HCT116 (cell line): ENCODE results near the gene DCUN1D5. TPM values are rescaled to one million over a fixed set of nuclear protein-coding genes. Genes with fewer than 3 reads are reported as not detected.

Experiments used
- ATAC-seq: fragments of 200-7000 bp; cut with Tn5 transposase; 2 replicates; pipeline ENCODE4 v1.9.1; 2020; ENCODE audit warnings: mild to moderate bottlenecking, moderate library complexity
- BruUV-seq: library from RNA; stranded (reverse); fragments of 400-500 nt; replicated peaks from 2 replicates; lab custom pipeline; 2021; lab: Mats Ljungman, UMichigan
- CTCF ChIA-PET: fragments of 300-600 bp; sonication (Branson Sonifier 250); formaldehyde crosslinking; loops from one replicate; lab custom pipeline; 2021; ENCODE audit warnings: antibody characterized with exemption; lab: Charles Lee
- POLR2A ChIA-PET: fragments of 300-600, 350-600 bp; sonication (Branson Sonifier 250); formaldehyde crosslinking; loops from one replicate; lab custom pipeline; 2021; ENCODE audit warnings: antibody characterized with exemption; lab: Charles Lee
- RAD21 ChIA-PET, 2 experiments: fragments of 300-600 bp; sonication (Branson Sonifier 250); formaldehyde crosslinking; loops; one replicate each; lab custom pipeline; 2023; ENCODE audit warnings: low total read pairs in 2 of 2; ENCODE audit not compliant: uncharacterized antibody in 2 of 2, unreplicated experiment in 2 of 2, low non-redundant PET in 1 of 2; lab: Charles Lee
- DNase-seq: peaks from one replicate; pipeline ENCODE4 v3.0.0-alpha.2; 2010; ENCODE audit warnings: low read depth, low spot score
- H2AFZ ChIP-seq: fragments of 200-600 bp; shearing (Covaris generic), sonication (generic); 2 replicates; pipeline ENCODE4 v1.6.1; 2017; ENCODE audit warnings: low read depth, mixed run types, mixed read lengths, antibody characterized with exemption, low read length; ENCODE audit not compliant: poor library complexity, severe bottlenecking
- H3K27ac ChIP-seq: 2 replicates; pipeline ENCODE4 v1.5.1; 2012; ENCODE audit warnings: low read depth, low read length
- H3K27me3 ChIP-seq: fragments of 200-600 bp; sonication (generic); 2 replicates; pipeline ENCODE4 v1.6.1; 2016; ENCODE audit warnings: mixed run types, low read length, mixed read lengths; ENCODE audit not compliant: insufficient read depth
- H3K36me3 ChIP-seq, 2 experiments: fragments of 200-500 bp in 1 of 2; fragments of 200-600 bp in 1 of 2; sonication (Bioruptor generic) in 1 of 2; sonication (generic) in 1 of 2; 2 replicates each; pipeline versions ENCODE4 v1.5.1 to v1.6.1; 2014 to 2016; ENCODE audit warnings: low read length in 2 of 2, inconsistent platforms in 1 of 2, mixed read lengths in 1 of 2, mixed run types in 1 of 2; ENCODE audit not compliant: insufficient read depth in 2 of 2, control insufficient read depth in 1 of 2
- H3K4me1 ChIP-seq, 2 experiments: fragments of 200-600 bp in 1 of 2; sonication (generic) in 1 of 2; 2 replicates each; pipeline versions ENCODE4 v1.5.1 to v1.6.1; 2012 to 2017; ENCODE audit warnings: low read length in 2 of 2, inconsistent platforms in 1 of 2, mild to moderate bottlenecking in 1 of 2, mixed read lengths in 1 of 2, mixed run types in 1 of 2, moderate library complexity in 1 of 2; ENCODE audit not compliant: insufficient read depth in 2 of 2, control insufficient read depth in 1 of 2
- H3K4me2 ChIP-seq: fragments of 200-600 bp; sonication (generic); 2 replicates; pipeline ENCODE4 v1.6.1; 2017; ENCODE audit warnings: mixed run types, low read length, mixed read lengths
- H3K4me3 ChIP-seq, 2 experiments: fragments of 200-600 bp in 1 of 2; sonication (generic) in 1 of 2; replicated peaks in 1 of 2; 2 replicates each; pipeline ENCODE4 v1.5.1; 2011 to 2016; ENCODE audit warnings: low read length in 2 of 2, control low read depth in 1 of 2, low read depth in 1 of 2, mild to moderate bottlenecking in 1 of 2, mixed read lengths in 1 of 2, mixed run types in 1 of 2
- H3K79me2 ChIP-seq: fragments of 200-600 bp; sonication (generic); 2 replicates; pipeline ENCODE4 v1.6.1; 2017; ENCODE audit warnings: mild to moderate bottlenecking, mixed run types, low read length, moderate library complexity, mixed read lengths; ENCODE audit not compliant: insufficient read depth
- H3K9ac ChIP-seq: fragments of 200-600 bp; sonication (generic); 2 replicates; pipeline ENCODE4 v1.6.1; 2016; ENCODE audit warnings: low read length, mixed read lengths
- H3K9me2 ChIP-seq: fragments of 200-600 bp; sonication (generic), shearing (Covaris generic); 2 replicates; pipeline ENCODE4 v1.6.1; 2017; ENCODE audit warnings: mixed run types, mild to moderate bottlenecking, moderate library complexity; ENCODE audit not compliant: insufficient read depth
- H3K9me3 ChIP-seq, 2 experiments: fragments of 200-500 bp in 1 of 2; fragments of 200-600 bp in 1 of 2; sonication (Bioruptor generic) in 1 of 2; sonication (generic) in 1 of 2; 2 replicates each; pipeline ENCODE4 v1.6.1; 2014 to 2017; ENCODE audit warnings: low read length in 2 of 2, mixed read lengths in 2 of 2, inconsistent platforms in 1 of 2, low read depth in 1 of 2, mild to moderate bottlenecking in 1 of 2, mixed run types in 1 of 2, moderate library complexity in 1 of 2; ENCODE audit not compliant: control insufficient read depth in 1 of 2, insufficient read depth in 1 of 2
- H4K20me1 ChIP-seq: fragments of 200-600 bp; sonication (generic), shearing (Covaris generic); 2 replicates; pipeline ENCODE4 v1.6.1; 2017; ENCODE audit warnings: mixed run types, mild to moderate bottlenecking, moderate library complexity; ENCODE audit not compliant: insufficient read depth
- CTCF ChIP-seq, 3 experiments: fragments of 200-600 bp in 1 of 3; sonication (generic) in 1 of 3; IDR thresholded peaks in 2 of 3; conservative IDR thresholded peaks in 1 of 3; 2 replicates each; pipeline ENCODE4 v1.5.1; 2012 to 2017; ENCODE audit warnings: low read depth in 2 of 3, low read length in 2 of 3, antibody characterized with exemption in 1 of 3, borderline replicate concordance in 1 of 3, control low read depth in 1 of 3, mild to moderate bottlenecking in 1 of 3, mixed read lengths in 1 of 3, mixed run types in 1 of 3, moderate library complexity in 1 of 3; ENCODE audit not compliant: insufficient read depth in 1 of 3
- EZH2 ChIP-seq: fragments of 200-600 bp; sonication (generic); IDR thresholded peaks from 2 replicates; pipeline ENCODE4 v1.6.1; 2017; ENCODE audit warnings: antibody characterized with exemption, mixed run types
- EZH2phosphoT487 ChIP-seq: fragments of 200-600 bp; IDR thresholded peaks from 2 replicates; pipeline ENCODE4 v1.6.1; 2018; ENCODE audit warnings: antibody characterized with exemption, borderline replicate concordance
- FOSL1 ChIP-seq: IDR thresholded peaks from 2 replicates; pipeline ENCODE4 v1.6.1; 2012; ENCODE audit warnings: low read depth
- POLR2AphosphoS5 ChIP-seq: IDR thresholded peaks from 2 replicates; pipeline ENCODE4 v1.6.1; 2011; ENCODE audit warnings: mild to moderate bottlenecking, low read depth, low read length, moderate library complexity
- REST ChIP-seq: IDR thresholded peaks from 2 replicates; pipeline ENCODE4 v1.6.1; 2012; ENCODE audit warnings: low read depth
- SP1 ChIP-seq: IDR thresholded peaks from 2 replicates; pipeline ENCODE4 v1.6.1; 2012; ENCODE audit warnings: low read depth
- TCF7L2 ChIP-seq: IDR thresholded peaks from 2 replicates; pipeline ENCODE4 v1.7.0; 2011; ENCODE audit warnings: borderline replicate concordance, inconsistent platforms; ENCODE audit not compliant: insufficient read depth, insufficient read length; ENCODE audit errors: extremely low read depth
- ZFX ChIP-seq: fragments of 450-650 bp; IDR thresholded peaks from 2 replicates; pipeline ENCODE4 v1.6.1; 2017
- intact Hi-C: fragments of 100-400 bp; cut with micrococcal nuclease; formaldehyde crosslinking; loops from 2 replicates; pipeline ENCODE4 v1.10.0; 2022
- total RNA-seq: library from RNA; stranded (reverse); gene quantifications from one replicate; pipeline ENCODE4 v1.2.1, GENCODE V29; 2021; ENCODE audit not compliant: unreplicated experiment
- TF ChIP-seq, protein P1 (sequence below): IDR thresholded peaks from 2 replicates; pipeline ENCODE4 v1.6.1; 2011; ENCODE audit warnings: mild to moderate bottlenecking, low read length, moderate library complexity; ENCODE audit not compliant: insufficient replicate concordance; ENCODE audit errors: extremely low read depth

The DCUN1D5 gene
- total RNA-seq, 1 experiment from 2014 or later: 60.1 TPM

DNA sequence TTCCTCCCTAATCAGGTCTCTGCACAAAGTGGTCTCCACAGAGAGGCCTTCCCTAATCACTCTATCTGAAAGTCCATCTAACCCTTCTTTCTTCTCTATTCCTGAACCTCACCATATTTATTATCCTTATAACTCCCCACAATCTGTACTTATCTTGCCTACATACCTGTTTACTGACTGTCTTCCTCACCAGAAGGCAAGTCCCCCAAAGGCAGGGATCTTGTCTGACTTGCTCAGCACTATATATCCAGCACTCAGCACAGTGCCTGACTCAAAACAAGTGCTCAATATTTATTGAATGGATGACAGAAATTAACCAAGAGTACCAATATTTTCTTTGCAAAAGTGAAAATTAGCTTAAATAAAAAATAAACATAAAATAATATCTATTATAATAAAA, 5.5 kb downstream of the DCUN1D5 start (continued):
- TF ChIP-seq CTCF (IDR thresholded peaks at IDR 0.05 in 2 of 3, conservative IDR thresholded peaks at IDR 0.05 in 1 of 3; ENCODE audit: borderline replicate concordance in 1 of 3, insufficient read depth in 1 of 3, low read depth in 2 of 3, low read length in 2 of 3) (no peak), TCF7L2 (no peak), EZH2phosphoT487 (no peak), FOSL1 (no peak), ZFX (no peak), POLR2AphosphoS5 (no peak)
- TF ChIP-seq, protein P1, sequence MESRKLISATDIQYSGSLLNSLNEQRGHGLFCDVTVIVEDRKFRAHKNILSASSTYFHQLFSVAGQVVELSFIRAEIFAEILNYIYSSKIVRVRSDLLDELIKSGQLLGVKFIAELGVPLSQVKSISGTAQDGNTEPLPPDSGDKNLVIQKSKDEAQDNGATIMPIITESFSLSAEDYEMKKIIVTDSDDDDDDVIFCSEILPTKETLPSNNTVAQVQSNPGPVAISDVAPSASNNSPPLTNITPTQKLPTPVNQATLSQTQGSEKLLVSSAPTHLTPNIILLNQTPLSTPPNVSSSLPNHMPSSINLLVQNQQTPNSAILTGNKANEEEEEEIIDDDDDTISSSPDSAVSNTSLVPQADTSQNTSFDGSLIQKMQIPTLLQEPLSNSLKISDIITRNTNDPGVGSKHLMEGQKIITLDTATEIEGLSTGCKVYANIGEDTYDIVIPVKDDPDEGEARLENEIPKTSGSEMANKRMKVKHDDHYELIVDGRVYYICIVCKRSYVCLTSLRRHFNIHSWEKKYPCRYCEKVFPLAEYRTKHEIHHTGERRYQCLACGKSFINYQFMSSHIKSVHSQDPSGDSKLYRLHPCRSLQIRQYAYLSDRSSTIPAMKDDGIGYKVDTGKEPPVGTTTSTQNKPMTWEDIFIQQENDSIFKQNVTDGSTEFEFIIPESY: no peak

DNA sequence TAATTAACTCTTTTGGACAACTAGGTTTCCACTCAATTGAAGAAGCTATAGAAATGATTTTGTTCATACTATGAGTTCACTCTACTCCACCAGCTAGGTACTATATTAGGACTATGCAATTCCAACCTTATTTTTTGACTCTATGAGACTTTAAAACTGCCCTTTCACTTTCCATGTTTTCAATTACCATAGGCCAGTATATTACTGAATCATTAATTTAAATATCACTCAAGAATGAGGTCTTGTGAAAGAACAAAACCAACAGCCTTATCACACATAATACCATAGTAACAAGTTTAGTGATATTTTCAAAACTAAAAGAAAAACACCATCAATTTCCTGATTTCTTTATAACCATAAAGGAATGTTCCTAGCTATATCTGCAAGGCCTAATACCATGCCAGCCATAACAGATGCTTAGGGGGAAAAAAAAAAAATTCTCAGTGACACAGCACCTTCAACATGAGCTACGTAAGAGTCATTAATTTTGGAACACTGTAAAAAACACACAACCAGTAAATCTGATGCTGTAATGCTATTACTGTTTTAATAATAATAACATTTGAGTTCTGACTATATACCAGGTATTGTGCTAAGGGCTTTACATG, 6.1 kb downstream of the DCUN1D5 start:
- no peak overlapping the region for H3K27ac ChIP-seq
- no peak overlapping the region for H2AFZ ChIP-seq
- H3K4me1 ChIP-seq: peaks cover 0 to 8% of the 10 kb centered on the region in 2 experiments; a peak in 2 of 4 replicates
- no peak overlapping the region for H3K9ac ChIP-seq
- ChIA-PET CTCF (no interaction called here), RAD21 (no interaction called here), POLR2A (no interaction called here)
- intact Hi-C loops: no loop called here
- peaks cover 21 to 38% of the 10 kb centered on the region in 2 experiments for H3K36me3 ChIP-seq
- no peak overlapping the region for H3K4me2 ChIP-seq
- BruUV-seq: no TSS peak
- no peaks in the 10 kb centered on the region for H3K9me3 ChIP-seq
- ATAC-seq: no peak
- H4K20me1 ChIP-seq: peaks cover 12% of the 10 kb centered on the region; the same call in 1 of the 2 replicates
- no peaks in the 10 kb centered on the region for H3K27me3 ChIP-seq
- TF ChIP-seq SP1: no peak
- no peak for TF ChIP-seq REST
- no peak for TF ChIP-seq CTCF (IDR thresholded peaks at IDR 0.05 in 2 of 3, conservative IDR thresholded peaks at IDR 0.05 in 1 of 3; ENCODE audit: borderline replicate concordance in 1 of 3, insufficient read depth in 1 of 3, low read depth in 2 of 3, low read length in 2 of 3)
- no peak for TF ChIP-seq EZH2
- H3K9me2 ChIP-seq: no peaks in the 10 kb centered on the region
- H3K79me2 ChIP-seq: peaks cover 100% of the 10 kb centered on the region
- DNase-seq: no peak
- no peak overlapping the region for H3K4me3 ChIP-seq
